ENCODE measurements around the gene C5AR2. TPM values are rescaled to one million over a fixed set of nuclear protein-coding genes. Genes with fewer than 3 reads are reported as not detected.
"Not testable (repeated sequence)": the region's sequence is repeated elsewhere in the genome, so short reads cannot be mapped to it uniquely, and the experiment has no call there.

Gene C5AR2
- polyA plus RNA-seq, 1 of the 3 experiments (the other 2 are of a cell fraction), result not detected

- CTCF ChIA-PET, result interaction anchor here (5.1 kb wide), 1 partner anchor 92 kb away, joined by 108 read pairs; no protein-coding TSS in a partner anchor
- POLR2A ChIA-PET; H4K20me1 ChIP-seq (ENCODE audit: insufficient read depth); H3K4me1 ChIP-seq (ENCODE audit: control insufficient read depth in 1 of 2, insufficient read depth in 2 of 2, low read depth in 1 of 2, low read length in 1 of 2); H3K4me2 ChIP-seq; H3K36me3 ChIP-seq (replicated peaks in 1 of 2; ENCODE audit: control insufficient read depth in 1 of 2, insufficient read depth in 2 of 2, low read length in 1 of 2); DNase-seq; H3K9me3 ChIP-seq; H3K27me3 ChIP-seq (ENCODE audit: insufficient read depth); H3K9me2 ChIP-seq; H3K9ac ChIP-seq; H3F3A ChIP-seq (replicated peaks; ENCODE audit: insufficient read depth); H3K79me2 ChIP-seq (ENCODE audit: insufficient read depth); H3K4me3 ChIP-seq (ENCODE audit: low read depth in 2 of 2, low read length in 1 of 2); H2AFZ ChIP-seq (ENCODE audit: low read depth); H3K27ac ChIP-seq (ENCODE audit: low read depth in 2 of 2, low read length in 1 of 2): not testable (repeated sequence)
- whole genome bisulfite sequencing (ENCODE audit: low lambda C conversion rate), result 65% methylated on average over 3 of the region's 3 CpGs
Observed at GRCh38 chr19:47387623-47388022, 55.6 kb downstream of the C5AR2 start.

- H3K9ac ChIP-seq; H3F3A ChIP-seq (replicated peaks; ENCODE audit: insufficient read depth); H3K27me3 ChIP-seq (ENCODE audit: insufficient read depth); DNase-seq; H3K4me3 ChIP-seq (ENCODE audit: low read depth in 2 of 2, low read length in 1 of 2); POLR2A ChIA-PET; H3K79me2 ChIP-seq (ENCODE audit: insufficient read depth); H3K4me2 ChIP-seq; H3K36me3 ChIP-seq (replicated peaks in 1 of 2; ENCODE audit: control insufficient read depth in 1 of 2, insufficient read depth in 2 of 2, low read length in 1 of 2); H2AFZ ChIP-seq (ENCODE audit: low read depth); H3K4me1 ChIP-seq (ENCODE audit: control insufficient read depth in 1 of 2, insufficient read depth in 2 of 2, low read depth in 1 of 2, low read length in 1 of 2); H3K9me2 ChIP-seq; H4K20me1 ChIP-seq (ENCODE audit: insufficient read depth); H3K27ac ChIP-seq (ENCODE audit: low read depth in 2 of 2, low read length in 1 of 2); H3K9me3 ChIP-seq: not testable (repeated sequence)
- CTCF ChIA-PET, result interaction anchor here (1.1 to 5.1 kb wide), 3 partner anchors 39 to 104 kb away, joined by 5 to 108 read pairs (median 7); partner anchors contain the start of gene DHX34
- WGBS (ENCODE audit: low lambda C conversion rate), result 87% methylated on average over 5 of the region's 5 CpGs
Observed at GRCh38 chr19:47388721-47389120, 56.7 kb downstream of the C5AR2 start.

DNA sequence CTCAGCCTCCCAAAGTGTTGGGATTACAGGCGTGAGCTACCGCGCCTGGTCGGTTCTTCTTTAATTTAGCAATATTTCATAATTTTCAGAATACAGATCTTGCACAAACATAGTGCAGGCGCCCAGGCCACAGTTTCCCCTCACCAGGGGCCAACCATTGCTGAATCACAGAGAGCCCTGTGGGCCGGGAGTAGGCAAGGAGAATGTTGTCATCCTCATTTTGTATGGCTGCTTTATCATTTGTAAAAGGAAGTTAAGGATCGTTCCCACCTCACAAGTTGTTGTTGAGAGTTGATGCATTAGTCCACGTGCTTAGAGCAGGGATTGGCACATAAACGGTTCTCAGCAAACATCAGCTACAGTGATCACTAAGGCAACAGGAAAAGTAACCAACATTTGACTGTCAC is 57.2 kb downstream of the C5AR2 start:
- no peak overlapping the region for H3K4me3 ChIP-seq (ENCODE audit: low read depth in 2 of 2, low read length in 1 of 2)
- H3K4me2 ChIP-seq, result no peak overlapping the region
- no peaks in the 10 kb centered on the region for H3K9me2 ChIP-seq
- H3K9me3 ChIP-seq, result no peaks in the 10 kb centered on the region
- no peaks in the 10 kb centered on the region for H3K27me3 ChIP-seq (ENCODE audit: insufficient read depth)
- H3K79me2 ChIP-seq (ENCODE audit: insufficient read depth), result no peaks in the 10 kb centered on the region
- no peak overlapping the region for H3K9ac ChIP-seq
- no peak overlapping the region for H2AFZ ChIP-seq (ENCODE audit: low read depth)
- TF ChIP-seq FOSL2 (IDR thresholded peaks at IDR 0.05; ENCODE audit: borderline replicate concordance, low read depth), result no peak
- TF ChIP-seq FOXM1 (IDR thresholded peaks at IDR 0.05; ENCODE audit: low read depth), result no peak
- TF ChIP-seq, protein P1, sequence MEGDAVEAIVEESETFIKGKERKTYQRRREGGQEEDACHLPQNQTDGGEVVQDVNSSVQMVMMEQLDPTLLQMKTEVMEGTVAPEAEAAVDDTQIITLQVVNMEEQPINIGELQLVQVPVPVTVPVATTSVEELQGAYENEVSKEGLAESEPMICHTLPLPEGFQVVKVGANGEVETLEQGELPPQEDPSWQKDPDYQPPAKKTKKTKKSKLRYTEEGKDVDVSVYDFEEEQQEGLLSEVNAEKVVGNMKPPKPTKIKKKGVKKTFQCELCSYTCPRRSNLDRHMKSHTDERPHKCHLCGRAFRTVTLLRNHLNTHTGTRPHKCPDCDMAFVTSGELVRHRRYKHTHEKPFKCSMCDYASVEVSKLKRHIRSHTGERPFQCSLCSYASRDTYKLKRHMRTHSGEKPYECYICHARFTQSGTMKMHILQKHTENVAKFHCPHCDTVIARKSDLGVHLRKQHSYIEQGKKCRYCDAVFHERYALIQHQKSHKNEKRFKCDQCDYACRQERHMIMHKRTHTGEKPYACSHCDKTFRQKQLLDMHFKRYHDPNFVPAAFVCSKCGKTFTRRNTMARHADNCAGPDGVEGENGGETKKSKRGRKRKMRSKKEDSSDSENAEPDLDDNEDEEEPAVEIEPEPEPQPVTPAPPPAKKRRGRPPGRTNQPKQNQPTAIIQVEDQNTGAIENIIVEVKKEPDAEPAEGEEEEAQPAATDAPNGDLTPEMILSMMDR (IDR thresholded peaks at IDR 0.05), result no peak
- TF ChIP-seq RCOR1 (IDR thresholded peaks at IDR 0.05; ENCODE audit: low read length), result no peak
- TF ChIP-seq IRF3 (IDR thresholded peaks at IDR 0.05; ENCODE audit: low read depth, low read length), result no peak
- no peak for TF ChIP-seq EP300 (IDR thresholded peaks at IDR 0.05; ENCODE audit: borderline replicate concordance in 1 of 2, low read depth in 1 of 2, low read length in 1 of 2)
- TF ChIP-seq MXI1 (IDR thresholded peaks at IDR 0.05; ENCODE audit: low read depth, low read length), result no peak
- no peak for TF ChIP-seq JUND (IDR thresholded peaks at IDR 0.05)
- no peak for TF ChIP-seq GATA2 (CRISPR knock-in tag; IDR thresholded peaks at IDR 0.05)
- no peak for TF ChIP-seq REST (IDR thresholded peaks at IDR 0.05; ENCODE audit: low read depth, low read length)
- no peak for TF ChIP-seq ELF1 (IDR thresholded peaks at IDR 0.05)
- WGBS (ENCODE audit: low lambda C conversion rate), result 83% methylated on average over 9 of the region's 9 CpGs
- no peaks in the 10 kb centered on the region for H3K36me3 ChIP-seq (replicated peaks in 1 of 2; ENCODE audit: control insufficient read depth in 1 of 2, insufficient read depth in 2 of 2, low read length in 1 of 2)
- no peaks in the 10 kb centered on the region for H3K4me1 ChIP-seq (ENCODE audit: control insufficient read depth in 1 of 2, insufficient read depth in 2 of 2, low read depth in 1 of 2, low read length in 1 of 2)
- no peaks in the 10 kb centered on the region for H3F3A ChIP-seq (replicated peaks; ENCODE audit: insufficient read depth)
- no peak for DNase-seq
- ChIA-PET CTCF (interaction anchor here (1.1 to 5.1 kb wide), 4 partner anchors 12 to 104 kb away, joined by 5 to 108 read pairs (median 22); partner anchors contain the start of gene DHX34), POLR2A (no interaction called here)
- no peaks in the 10 kb centered on the region for H4K20me1 ChIP-seq (ENCODE audit: insufficient read depth)
- H3K27ac ChIP-seq (ENCODE audit: low read depth in 2 of 2, low read length in 1 of 2), result no peak overlapping the region

Data from SK-N-SH (cell line).